GM12864 (cell line): ENCODE results near the gene NCF2.

Experiments used
- DNase-seq: peaks from one replicate; pipeline ENCODE4 v3.0.0-alpha.2; 2011; ENCODE audit warnings: low read depth
- H3K4me3 ChIP-seq: 2 replicates; pipeline ENCODE4 v1.5.1; 2011; ENCODE audit warnings: mild to moderate bottlenecking, low read depth, low read length, control low read depth
- TF ChIP-seq, protein P1 (sequence below): IDR thresholded peaks from 2 replicates; pipeline ENCODE4 v1.5.1; 2011; ENCODE audit warnings: low read depth, mild to moderate bottlenecking, moderate library complexity, low read length, control low read depth, inconsistent platforms; ENCODE audit errors: missing control alignments

Gene NCF2

DNA sequence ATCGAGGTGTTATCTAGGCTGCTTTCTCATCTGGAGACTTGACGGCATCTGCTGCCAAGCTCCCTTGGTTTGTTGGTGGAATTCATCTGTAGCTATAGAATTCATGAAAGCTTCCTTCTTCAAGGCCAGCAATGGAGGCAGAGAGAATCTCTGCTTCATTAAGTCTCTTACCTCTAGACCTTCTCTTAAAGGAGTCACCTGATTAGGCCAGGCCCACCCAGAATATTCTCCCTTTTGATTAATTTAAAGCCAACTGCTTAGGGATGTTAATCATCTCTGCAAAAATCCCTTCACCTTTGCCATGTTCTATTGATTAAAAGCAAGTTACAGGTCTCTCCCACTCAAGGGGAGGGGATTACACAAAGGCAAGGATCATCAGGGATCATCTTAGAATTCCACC, 5.3 kb upstream of the NCF2 start:
- TF ChIP-seq, protein P1, sequence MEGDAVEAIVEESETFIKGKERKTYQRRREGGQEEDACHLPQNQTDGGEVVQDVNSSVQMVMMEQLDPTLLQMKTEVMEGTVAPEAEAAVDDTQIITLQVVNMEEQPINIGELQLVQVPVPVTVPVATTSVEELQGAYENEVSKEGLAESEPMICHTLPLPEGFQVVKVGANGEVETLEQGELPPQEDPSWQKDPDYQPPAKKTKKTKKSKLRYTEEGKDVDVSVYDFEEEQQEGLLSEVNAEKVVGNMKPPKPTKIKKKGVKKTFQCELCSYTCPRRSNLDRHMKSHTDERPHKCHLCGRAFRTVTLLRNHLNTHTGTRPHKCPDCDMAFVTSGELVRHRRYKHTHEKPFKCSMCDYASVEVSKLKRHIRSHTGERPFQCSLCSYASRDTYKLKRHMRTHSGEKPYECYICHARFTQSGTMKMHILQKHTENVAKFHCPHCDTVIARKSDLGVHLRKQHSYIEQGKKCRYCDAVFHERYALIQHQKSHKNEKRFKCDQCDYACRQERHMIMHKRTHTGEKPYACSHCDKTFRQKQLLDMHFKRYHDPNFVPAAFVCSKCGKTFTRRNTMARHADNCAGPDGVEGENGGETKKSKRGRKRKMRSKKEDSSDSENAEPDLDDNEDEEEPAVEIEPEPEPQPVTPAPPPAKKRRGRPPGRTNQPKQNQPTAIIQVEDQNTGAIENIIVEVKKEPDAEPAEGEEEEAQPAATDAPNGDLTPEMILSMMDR: no peak
- DNase-seq: no peak
- H3K4me3 ChIP-seq: no peak overlapping the region

DNA sequence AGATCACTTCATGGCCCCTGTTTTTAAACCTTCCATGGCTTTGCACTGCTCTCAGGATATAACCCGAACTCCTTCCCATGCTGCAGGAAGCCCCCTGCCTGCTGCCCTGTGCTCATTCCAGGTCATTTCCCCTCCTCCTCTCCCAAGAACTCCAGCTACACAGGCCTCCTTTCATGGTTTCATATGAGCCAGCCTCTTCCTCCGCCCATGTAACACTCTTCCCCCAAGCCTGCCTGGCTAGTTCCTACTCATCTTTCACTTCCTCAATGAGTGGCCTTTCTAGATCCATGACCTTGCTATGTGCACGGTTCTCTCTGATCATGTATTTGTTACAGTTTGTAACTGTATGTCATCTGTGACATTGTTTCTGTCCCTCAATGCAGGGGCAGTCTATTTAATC, 3.1 kb upstream of the NCF2 start:
- TF ChIP-seq, protein P1: no peak
- DNase-seq: peak; percentile 68
- H3K4me3 ChIP-seq: no peak overlapping the region

DNA sequence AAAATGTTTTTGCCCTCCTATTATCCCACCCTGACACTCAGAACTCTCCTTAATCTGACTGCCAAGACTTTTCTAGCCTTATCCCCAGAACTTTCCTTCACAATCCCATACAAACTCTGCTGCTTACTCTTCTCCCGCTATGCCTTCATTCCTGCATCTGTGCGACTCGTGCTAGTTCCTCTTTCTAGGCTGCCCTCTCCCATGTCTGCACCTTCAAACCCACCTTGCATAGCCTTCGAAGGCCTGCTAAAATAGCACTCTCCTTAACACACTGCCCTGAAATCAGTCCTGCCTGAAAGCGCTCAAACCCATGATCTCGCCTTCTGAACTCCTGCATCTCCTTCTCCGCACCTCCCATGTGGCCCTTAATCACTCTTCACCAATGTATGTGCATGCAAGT, 2.5 kb upstream of the NCF2 start:
- TF ChIP-seq, protein P1: no peak
- no peak for DNase-seq

DNA sequence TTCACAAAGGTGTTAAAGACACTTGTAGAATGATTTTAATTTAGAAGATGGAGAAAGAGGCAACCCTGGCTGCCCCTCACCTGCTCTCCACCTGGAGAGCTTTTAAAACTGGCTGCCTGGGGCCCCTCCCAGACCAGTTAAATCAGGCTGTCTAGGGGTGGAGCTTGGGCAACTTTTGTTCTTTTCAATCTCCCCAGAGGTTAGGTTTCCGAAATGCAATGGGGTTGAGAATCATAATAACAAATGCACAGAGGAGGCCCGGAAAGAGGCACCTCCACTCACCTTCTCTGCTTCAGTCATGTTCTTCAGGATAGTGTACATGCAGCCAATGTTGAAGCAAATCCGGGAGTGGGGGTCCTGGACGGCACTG, 400 bp downstream of the NCF2 start:
- peak overlapping the region; percentile 68 for H3K4me3 ChIP-seq
- DNase-seq: no peak
- TF ChIP-seq, protein P1: no peak

More for the DNA sequence above, 2.5 kb upstream of the NCF2 start:
- H3K4me3 ChIP-seq: no peak overlapping the region

DNA sequence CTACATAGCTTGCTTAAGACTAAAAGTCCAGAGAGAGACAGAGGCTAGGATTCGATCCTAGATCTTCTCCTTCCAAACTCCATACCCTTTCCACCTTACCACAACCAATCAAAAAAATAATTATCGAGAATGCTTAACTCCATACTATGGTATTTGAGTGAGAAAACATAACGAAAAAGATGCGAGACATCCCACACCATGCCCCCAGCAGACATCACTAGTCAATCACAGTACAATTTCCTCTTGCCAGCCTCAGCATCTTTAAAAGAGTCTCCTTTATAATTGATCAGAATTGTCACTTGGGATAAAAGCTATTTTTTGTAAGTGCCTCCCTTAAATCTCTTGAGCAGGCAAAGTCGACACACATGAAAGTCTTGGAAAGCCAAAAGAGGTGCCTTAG, 875 bp downstream of the NCF2 start:
- TF ChIP-seq, protein P1: no peak
- peak overlapping the region; percentile 68 for H3K4me3 ChIP-seq

DNA sequence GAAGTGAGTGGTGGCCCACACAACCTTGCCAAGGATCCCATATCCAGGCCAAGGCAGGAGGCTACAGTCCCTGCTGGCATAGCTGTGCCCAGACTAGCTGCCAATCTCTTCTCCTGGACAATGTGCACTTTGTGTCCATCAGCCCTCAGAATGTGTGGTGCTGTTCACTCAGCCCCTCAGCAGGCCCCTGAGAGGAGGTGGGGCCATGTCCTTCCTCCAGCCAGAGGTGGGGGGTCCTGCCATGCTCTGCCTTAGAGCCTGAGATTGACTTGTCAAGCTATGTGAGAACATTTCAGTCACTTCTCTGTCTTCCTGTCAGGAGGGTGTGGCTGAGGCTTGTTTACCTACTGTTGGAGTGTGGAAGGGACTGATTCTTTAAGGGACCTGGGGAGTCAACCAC, 1.4 kb downstream of the NCF2 start:
- no peak for DNase-seq
- TF ChIP-seq, protein P1: no peak
- H3K4me3 ChIP-seq: peak overlapping the region; percentile 68

More for the DNA sequence above, 875 bp downstream of the NCF2 start:
- no peak for DNase-seq

DNA sequence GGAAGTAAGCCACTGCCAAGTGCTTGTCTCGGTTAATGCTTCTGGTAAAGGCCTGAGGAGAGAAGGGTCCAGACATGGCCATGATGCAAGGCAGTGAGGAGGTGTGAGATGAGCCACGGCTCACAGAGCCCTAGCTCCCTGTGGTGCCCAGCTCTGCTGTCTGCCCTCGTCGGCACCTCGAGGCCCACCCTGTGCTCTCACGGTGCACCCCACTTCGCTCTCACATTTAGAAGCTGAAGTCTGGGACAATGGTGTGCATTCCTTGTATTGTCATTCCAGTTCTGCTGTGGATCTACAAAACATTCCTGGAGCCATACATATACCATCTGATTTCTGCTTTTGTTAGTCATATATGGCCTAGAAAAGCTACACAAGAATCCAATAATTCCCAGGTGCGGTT, 3.3 kb downstream of the NCF2 start:
- no peak for DNase-seq
- TF ChIP-seq, protein P1: no peak
- H3K4me3 ChIP-seq: no peak overlapping the region
